BJ (cell line): ENCODE results near the gene UBN2. TPM values are rescaled to one million over a fixed set of nuclear protein-coding genes. Genes with fewer than 3 reads are reported as not detected.

ENCODE experiments used
- CTCF ChIA-PET: fragments of 350-600 bp; formaldehyde crosslinking; extraction: SDS; loops from one replicate; lab custom pipeline; 2021; ENCODE audit warnings: antibody characterized with exemption, inconsistent platforms; lab: Yijun Ruan, JAX
- POLR2A ChIA-PET: fragments of 300-600 bp; sonication (Branson Sonifier 250); formaldehyde crosslinking; extraction: SDS; loops from one replicate; lab custom pipeline; 2021; ENCODE audit warnings: antibody characterized with exemption; lab: Charles Lee
- DNase-seq: peaks from one replicate; pipeline ENCODE4 v3.0.0-alpha.2; 2011; ENCODE audit warnings: low read depth
- H3K27me3 ChIP-seq: 2 replicates; pipeline ENCODE4 v1.6.0; 2011; ENCODE audit warnings: low read length; ENCODE audit not compliant: control insufficient read depth, insufficient read depth
- H3K36me3 ChIP-seq: 2 replicates; pipeline ENCODE4 v1.5.1; 2011; ENCODE audit warnings: low read length; ENCODE audit not compliant: control insufficient read depth, insufficient read depth
- H3K4me3 ChIP-seq: 2 replicates; pipeline ENCODE4 v1.5.1; 2011; ENCODE audit warnings: low read depth, mild to moderate bottlenecking, control low read depth, low read length
- CTCF ChIP-seq: IDR thresholded peaks from 2 replicates; pipeline ENCODE4 v1.5.1; 2011; ENCODE audit warnings: low read depth, mild to moderate bottlenecking, control low read depth, inconsistent platforms, low read length, moderate library complexity; ENCODE audit not compliant: insufficient read depth
- polyA plus RNA-seq: library from polyadenylated mRNA; depleted of rRNA; stranded (reverse); fragments of >200 nt; gene quantifications from 2 replicates; pipeline ENCODE4 v1.2.3, GENCODE V29; 2011

The UBN2 gene
- polyA plus RNA-seq, 1 experiment = 1.8 TPM

- ChIA-PET CTCF (interaction anchor here (0.7 to 1.4 kb wide), 4 partner anchors 10 to 70 kb away, joined by 3 to 6 read pairs (median 4); no protein-coding TSS in a partner anchor), POLR2A (interaction anchor here (0.6 to 1.0 kb wide), 2 partner anchors 20 to 33 kb away, joined by 5 to 16 read pairs; partner anchors contain the start of gene LUC7L2)
- Histone ChIP-seq H3K36me3 (no peaks in the 10 kb centered on the region), H3K4me3 (peak overlapping the region; percentile 91), H3K27me3 (no peaks in the 10 kb centered on the region)
- peak; percentile 90 for TF ChIP-seq CTCF
- DNase-seq = peak; percentile 97
Measured at GRCh38 chr7:139340037-139340807, 109.2 kb downstream of the UBN2 start.

- H3K36me3 ChIP-seq = no peaks in the 10 kb centered on the region
- POLR2A ChIA-PET = interaction anchor here (1.0 kb wide), 1 partner anchor 19 kb away, joined by 5 read pairs; the partner anchor contains the start of gene LUC7L2
- CTCF ChIA-PET = no interaction called here
Measured at GRCh38 chr7:139340808-139341057, 109.7 kb downstream of the UBN2 start.

GRCh38 chr7:139341058-139341775 is 110.2 kb downstream of the UBN2 start, which contains the start of gene FMC1:
Gene FMC1, plus strand, starts transcription at chr7:139341337. Its CDS starts 48 bp downstream, at chr7:139341385.
- POLR2A ChIA-PET = no interaction called here
- no peaks in the 10 kb centered on the region for H3K27me3 ChIP-seq
- peak; percentile 49 for DNase-seq
- CTCF ChIA-PET = no interaction called here
- no peaks in the 10 kb centered on the region for H3K36me3 ChIP-seq
- H3K4me3 ChIP-seq = peak within 1 kb of the TSS; percentile 91
- peak; percentile 41; the same call in 1 of the 2 replicates for TF ChIP-seq CTCF

More at GRCh38 chr7:139340808-139341057, 109.7 kb downstream of the UBN2 start:
- no peak for DNase-seq
- TF ChIP-seq CTCF = no peak
- H3K27me3 ChIP-seq = no peaks in the 10 kb centered on the region
- H3K4me3 ChIP-seq = peak overlapping the region; percentile 91

- Histone ChIP-seq H3K36me3 (peaks cover 2% of the 10 kb centered on the region; the same call in 1 of the 2 replicates), H3K27me3 (no peaks in the 10 kb centered on the region), H3K4me3 (peak overlapping the region; percentile 91)
- CTCF ChIA-PET = interaction anchor here (0.6 kb wide), 1 partner anchor 248 kb away, joined by 3 read pairs; no protein-coding TSS in a partner anchor
- TF ChIP-seq CTCF = no peak
- peak; percentile 43 for DNase-seq
- POLR2A ChIA-PET = no interaction called here
Measured at GRCh38 chr7:139341776-139342226, 110.8 kb downstream of the UBN2 start.

GRCh38 chr7:139345042-139345441 is 114.0 kb downstream of the UBN2 start:
- Histone ChIP-seq H3K36me3 (peaks cover 2% of the 10 kb centered on the region; the same call in 1 of the 2 replicates), H3K4me3 (no peak overlapping the region), H3K27me3 (no peaks in the 10 kb centered on the region)
- ChIA-PET POLR2A (no interaction called here), CTCF (no interaction called here)
- DNase-seq = no peak
- no peak for TF ChIP-seq CTCF
